ENCODE measurements around the gene PIK3R6.

The PIK3R6 gene

DNA sequence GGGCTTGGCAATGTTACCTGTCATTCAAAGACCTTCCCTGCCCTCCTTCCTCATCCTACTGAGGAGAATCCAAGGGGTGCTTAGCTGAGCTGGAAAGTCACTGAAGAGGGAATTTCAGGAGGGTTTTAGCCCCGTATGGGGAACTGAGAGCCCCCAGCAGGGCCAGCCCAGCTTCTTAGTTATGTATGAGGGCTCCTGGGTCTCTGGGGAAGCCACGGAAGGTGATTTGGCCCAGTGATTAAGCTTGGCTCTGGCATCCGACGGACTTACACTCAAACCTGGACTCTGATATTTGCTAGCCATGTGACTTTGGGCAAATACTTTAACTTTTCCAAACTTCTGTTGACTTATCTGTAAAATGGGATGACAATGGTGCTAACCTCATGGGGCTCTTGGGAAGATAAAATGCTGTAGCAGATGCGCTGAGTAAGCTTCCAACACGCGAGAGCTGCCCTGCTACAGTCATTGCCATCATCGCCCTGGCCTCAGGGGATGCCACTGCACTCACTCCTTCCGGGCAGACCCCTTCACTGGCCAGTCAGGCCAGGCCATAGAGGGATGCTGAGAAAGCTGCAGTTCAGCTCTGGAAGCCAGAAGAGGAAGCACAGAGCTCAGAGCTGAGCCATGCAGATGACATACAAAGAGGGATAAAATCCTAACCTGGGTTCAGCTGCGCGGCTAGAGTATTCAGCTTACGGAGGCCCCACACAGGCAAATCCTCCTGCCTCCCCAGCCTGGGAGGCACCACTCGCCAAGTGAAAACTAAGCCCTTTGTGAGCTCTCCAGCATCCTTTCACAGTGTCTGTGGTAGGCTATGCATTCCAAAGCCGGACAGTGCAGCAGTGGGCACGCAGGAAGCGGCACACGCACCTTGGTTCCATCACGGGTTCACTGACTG is 44.9 kb upstream of the PIK3R6 start:
- in situ Hi-C loops (cut with HindIII; ENCODE audit: low sequenced_read_pairs), result no loop called here
- TF ChIP-seq, protein P1, sequence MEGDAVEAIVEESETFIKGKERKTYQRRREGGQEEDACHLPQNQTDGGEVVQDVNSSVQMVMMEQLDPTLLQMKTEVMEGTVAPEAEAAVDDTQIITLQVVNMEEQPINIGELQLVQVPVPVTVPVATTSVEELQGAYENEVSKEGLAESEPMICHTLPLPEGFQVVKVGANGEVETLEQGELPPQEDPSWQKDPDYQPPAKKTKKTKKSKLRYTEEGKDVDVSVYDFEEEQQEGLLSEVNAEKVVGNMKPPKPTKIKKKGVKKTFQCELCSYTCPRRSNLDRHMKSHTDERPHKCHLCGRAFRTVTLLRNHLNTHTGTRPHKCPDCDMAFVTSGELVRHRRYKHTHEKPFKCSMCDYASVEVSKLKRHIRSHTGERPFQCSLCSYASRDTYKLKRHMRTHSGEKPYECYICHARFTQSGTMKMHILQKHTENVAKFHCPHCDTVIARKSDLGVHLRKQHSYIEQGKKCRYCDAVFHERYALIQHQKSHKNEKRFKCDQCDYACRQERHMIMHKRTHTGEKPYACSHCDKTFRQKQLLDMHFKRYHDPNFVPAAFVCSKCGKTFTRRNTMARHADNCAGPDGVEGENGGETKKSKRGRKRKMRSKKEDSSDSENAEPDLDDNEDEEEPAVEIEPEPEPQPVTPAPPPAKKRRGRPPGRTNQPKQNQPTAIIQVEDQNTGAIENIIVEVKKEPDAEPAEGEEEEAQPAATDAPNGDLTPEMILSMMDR (IDR thresholded peaks at IDR 0.05; ENCODE audit: low read depth, low read length), result no peak
- no peak for DNase-seq (ENCODE audit: low read depth, low spot score)

DNA sequence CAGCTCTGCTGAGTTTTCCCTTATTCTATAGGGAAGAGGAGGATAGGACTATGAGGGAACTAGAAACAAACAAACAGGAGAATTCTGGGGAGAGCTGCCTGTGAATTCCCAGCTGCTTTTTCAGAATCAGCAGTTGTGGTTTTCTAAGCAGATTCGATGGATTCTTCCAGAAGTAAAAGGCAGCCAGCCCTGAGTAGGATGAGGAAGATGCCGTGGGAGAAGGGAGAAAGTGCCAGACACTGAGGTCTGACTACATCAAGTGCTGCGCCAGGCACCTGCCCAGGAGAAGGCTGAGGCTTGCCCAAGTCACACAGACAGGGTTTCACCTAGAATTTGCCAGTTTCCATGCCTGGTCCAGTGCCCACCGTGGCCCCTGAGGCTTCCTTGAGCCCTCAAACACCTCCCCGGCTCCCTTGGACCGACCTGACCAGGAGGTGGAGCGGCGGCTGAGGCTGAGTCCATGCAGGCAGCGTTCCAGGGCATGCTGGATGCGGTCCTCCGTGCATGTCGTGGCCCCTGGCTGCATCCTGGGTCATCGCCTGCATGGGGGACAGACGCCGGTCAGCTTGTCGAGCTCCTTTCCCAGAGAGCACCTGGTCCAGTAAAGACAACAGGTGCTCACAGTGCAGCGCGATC is 43.6 kb upstream of the PIK3R6 start:
- no peak overlapping the region for H3K4me3 ChIP-seq (ENCODE audit: low read depth, low read length)
- in situ Hi-C loops (cut with HindIII; ENCODE audit: low sequenced_read_pairs), result no loop called here
- TF ChIP-seq, protein P1 (IDR thresholded peaks at IDR 0.05; ENCODE audit: low read depth, low read length), result no peak
- no peak for DNase-seq (ENCODE audit: low read depth, low spot score)

More for the DNA sequence above, 44.9 kb upstream of the PIK3R6 start:
- H3K4me3 ChIP-seq (ENCODE audit: low read depth, low read length), result no peak overlapping the region

DNA sequence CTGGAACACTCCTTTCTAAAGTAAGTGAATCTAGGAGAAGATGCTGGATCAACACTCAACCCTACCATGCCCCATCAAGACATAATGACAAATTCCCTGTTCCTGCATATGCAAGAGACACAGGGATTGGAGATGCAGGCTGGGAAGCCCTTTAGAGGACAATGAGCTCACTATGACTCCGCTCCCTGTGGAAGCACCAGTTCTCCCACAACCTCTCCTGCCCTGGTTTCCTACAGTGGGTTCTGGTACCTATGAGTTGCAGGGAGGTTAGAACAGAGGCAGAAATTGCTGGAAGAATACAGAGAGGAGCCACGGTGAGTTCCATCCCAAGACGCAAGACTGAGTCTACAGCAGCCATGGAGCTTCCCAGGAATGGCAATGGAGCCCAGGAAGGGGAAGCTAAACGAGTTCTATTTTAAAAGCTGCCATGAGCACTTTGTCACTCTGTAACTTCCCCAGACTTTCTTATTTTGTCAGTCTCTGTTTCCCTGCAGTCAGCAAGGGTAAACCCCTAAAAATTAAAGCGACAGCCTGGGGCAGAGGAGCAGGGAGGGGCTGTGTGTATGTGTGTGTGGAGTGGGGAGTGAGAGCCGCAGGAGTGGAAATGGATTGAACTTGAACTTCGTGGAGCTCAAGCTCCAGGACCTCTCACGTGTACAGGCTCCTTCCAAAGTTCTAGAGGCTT is 42.3 kb upstream of the PIK3R6 start:
- in situ Hi-C loops (cut with HindIII; ENCODE audit: low sequenced_read_pairs), result no loop called here
- H3K4me3 ChIP-seq (ENCODE audit: low read depth, low read length), result no peak overlapping the region
- DNase-seq (ENCODE audit: low read depth, low spot score), result no peak
- TF ChIP-seq, protein P1 (IDR thresholded peaks at IDR 0.05; ENCODE audit: low read depth, low read length), result no peak

DNA sequence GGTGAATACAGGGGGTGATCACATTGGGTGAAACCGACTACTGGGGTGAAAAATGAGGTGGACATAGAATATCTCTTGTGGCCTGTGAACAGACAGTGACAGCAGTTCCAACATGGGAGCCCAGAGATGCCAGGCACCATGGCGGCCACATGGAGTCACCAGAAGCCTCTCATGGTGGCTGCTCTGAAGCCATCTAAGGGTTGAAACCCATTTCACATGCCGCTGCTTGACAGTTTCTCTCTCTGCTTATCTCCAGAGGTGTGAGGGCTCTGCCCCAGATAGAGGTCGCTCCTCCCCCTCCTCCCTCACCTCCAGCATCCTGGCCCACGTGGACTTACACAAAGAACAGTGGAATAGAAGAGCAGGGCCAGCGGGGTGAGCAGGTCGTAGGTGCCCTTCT is 37.9 kb upstream of the PIK3R6 start:
- DNase-seq (ENCODE audit: low read depth, low spot score), result no peak
- H3K4me3 ChIP-seq (ENCODE audit: low read depth, low read length), result no peak overlapping the region
- in situ Hi-C loops (cut with HindIII; ENCODE audit: low sequenced_read_pairs), result no loop called here
- TF ChIP-seq, protein P1 (IDR thresholded peaks at IDR 0.05; ENCODE audit: low read depth, low read length), result no peak

GRCh38 chr17:8904686-8905085 is 37.2 kb upstream of the PIK3R6 start:
- H3K4me3 ChIP-seq (ENCODE audit: low read depth, low read length), result no peak overlapping the region
- DNase-seq (ENCODE audit: low read depth, low spot score), result no peak
- TF ChIP-seq, protein P1 (IDR thresholded peaks at IDR 0.05; ENCODE audit: low read depth, low read length), result no peak
- in situ Hi-C loops (cut with HindIII; ENCODE audit: low sequenced_read_pairs), result no loop called here

DNA sequence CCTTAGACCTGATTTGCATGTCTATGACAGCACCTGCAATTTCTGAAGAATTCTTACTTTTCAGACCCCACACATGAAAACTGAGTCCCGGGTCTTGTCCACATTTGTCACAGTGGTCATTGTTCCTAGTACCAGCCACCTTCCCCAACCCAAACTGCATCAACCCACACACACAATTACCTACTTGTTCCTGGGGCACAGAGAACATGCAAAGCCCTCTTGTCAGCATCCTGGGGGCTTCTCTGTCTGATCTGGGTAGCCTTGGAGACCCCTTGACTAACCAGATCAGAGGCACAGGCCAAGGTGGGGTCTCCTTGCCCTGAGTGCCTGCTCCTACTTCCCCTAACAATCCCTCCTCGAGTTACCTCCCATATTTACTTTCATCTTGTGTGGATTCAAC is 36.7 kb upstream of the PIK3R6 start:
- TF ChIP-seq, protein P1 (IDR thresholded peaks at IDR 0.05; ENCODE audit: low read depth, low read length), result no peak
- no peak overlapping the region for H3K4me3 ChIP-seq (ENCODE audit: low read depth, low read length)
- no peak for DNase-seq (ENCODE audit: low read depth, low spot score)
- in situ Hi-C loops (cut with HindIII; ENCODE audit: low sequenced_read_pairs), result no loop called here

All from astrocyte of the spinal cord (primary cell).